HepG2 (cell line): ENCODE measurements around the gene NLRC3. TPM values are rescaled to one million over a fixed set of nuclear protein-coding genes. Genes with fewer than 3 reads are reported as not detected.

Source experiments
- ATAC-seq: fragments of 200-7000 bp; cut with Tn5 transposase; 3 replicates; pipeline ENCODE4 v1.9.1; 2020; ENCODE audit warnings: mild to moderate bottlenecking, moderate library complexity
- BruUV-seq: library from RNA; stranded (reverse); fragments of 400-500 nt; replicated peaks from 2 replicates; lab custom pipeline; 2021; lab: Mats Ljungman, UMichigan
- CTCF ChIA-PET: fragments of 300-600 bp; formaldehyde crosslinking; extraction: SDS; loops from one replicate; lab custom pipeline; 2021; ENCODE audit warnings: low total read pairs, inconsistent platforms, low intra/inter-chr PET ratio; lab: Yijun Ruan, JAX
- POLR2A ChIA-PET: fragments of 350-600 bp; sonication (Branson Sonifier 250); formaldehyde crosslinking; loops from one replicate; lab custom pipeline; 2020; ENCODE audit warnings: antibody characterized with exemption, inconsistent platforms; lab: Yijun Ruan, JAX
- DNase-seq: peaks from one replicate; pipeline ENCODE4 v3.0.0-alpha.2; 2015; ENCODE audit warnings: low spot score
- FAIRE-seq: peaks from 3 replicates; lab custom pipeline; 2011; peaks lifted over from hg19 to GRCh38; lab: Jason Lieb, UNC
- H2AFZ ChIP-seq: one replicate; pipeline ENCODE4 v1.6.1; 2011; ENCODE audit warnings: low read length, inconsistent platforms
- H3K27ac ChIP-seq: fragments of 300-600 bp; 3 replicates; pipeline ENCODE4 v1.8.0; 2011; ENCODE audit warnings: mixed run types, mild to moderate bottlenecking, mixed read lengths, low read length, inconsistent platforms; ENCODE audit not compliant: insufficient read depth; ENCODE audit errors: extremely low read length
- H3K27me3 ChIP-seq, 2 experiments: fragments of 200-600 bp in 1 of 2; 2 replicates in 1 of 2; 3 replicates in 1 of 2; pipeline versions ENCODE4 v1.6.0 to v1.8.0; 2011; ENCODE audit warnings: low read length in 2 of 2, mild to moderate bottlenecking in 2 of 2, moderate library complexity in 2 of 2, inconsistent platforms in 1 of 2; ENCODE audit not compliant: insufficient read depth in 2 of 2, control insufficient read depth in 1 of 2
- H3K36me3 ChIP-seq, 2 experiments: fragments of 200-600 bp in 1 of 2; replicated peaks in 1 of 2; 2 replicates in 1 of 2; 3 replicates in 1 of 2; pipeline versions ENCODE4 v1.5.1 to v1.8.0; 2011; ENCODE audit warnings: low read length in 2 of 2, inconsistent platforms in 1 of 2; ENCODE audit not compliant: insufficient read depth in 2 of 2, control insufficient read depth in 1 of 2
- H3K4me1 ChIP-seq: 2 replicates; pipeline ENCODE4 v1.5.1; 2012; ENCODE audit warnings: low read length, inconsistent platforms; ENCODE audit not compliant: insufficient read depth
- H3K4me2 ChIP-seq: 2 replicates; pipeline ENCODE4 v1.6.0; 2011; ENCODE audit warnings: low read depth, low read length, inconsistent platforms
- H3K4me3 ChIP-seq, 3 experiments: fragments of 200-600 bp in 1 of 3; sonication (generic), shearing (Covaris generic) in 1 of 3; replicated peaks in 1 of 3; 2 replicates each; pipeline ENCODE4 v1.5.1; 2011 to 2016; ENCODE audit warnings: low read length in 3 of 3, inconsistent platforms in 2 of 3, low read depth in 2 of 3, mild to moderate bottlenecking in 2 of 3, control low read depth in 1 of 3, mixed read lengths in 1 of 3; ENCODE audit not compliant: insufficient read depth in 1 of 3
- H3K79me2 ChIP-seq: one replicate; pipeline ENCODE4 v1.6.1; 2011; ENCODE audit warnings: low read length, inconsistent platforms; ENCODE audit not compliant: insufficient read depth
- H3K9ac ChIP-seq: 2 replicates; pipeline ENCODE4 v1.6.0; 2011; ENCODE audit warnings: mild to moderate bottlenecking, low read depth, low read length, inconsistent platforms; ENCODE audit not compliant: insufficient read depth
- H3K9me3 ChIP-seq: 2 replicates; pipeline ENCODE4 v1.5.1; 2012; ENCODE audit warnings: mild to moderate bottlenecking, low read length
- H4K20me1 ChIP-seq: 2 replicates; pipeline ENCODE4 v1.6.0; 2011; ENCODE audit warnings: inconsistent platforms, mild to moderate bottlenecking, low read length, moderate library complexity; ENCODE audit not compliant: insufficient read depth
- CENPX ChIP-seq: sonication (generic); formaldehyde crosslinking; IDR thresholded peaks from 2 replicates; pipeline ENCODE4 v1.9.0; 2021; ENCODE audit warnings: mild to moderate bottlenecking, missing genetic modification reagents, moderate library complexity
- ETS1 ChIP-seq: sonication (generic); formaldehyde crosslinking; IDR thresholded peaks from 2 replicates; pipeline ENCODE4 v1.4.0; 2020; ENCODE audit warnings: missing genetic modification reagents
- ETV6 ChIP-seq: sonication (generic); formaldehyde crosslinking; conservative IDR thresholded peaks from 2 replicates; pipeline ENCODE4 v1.4.0; 2020; ENCODE audit warnings: missing genetic modification reagents
- FOSL1 ChIP-seq: sonication (generic); formaldehyde crosslinking; IDR thresholded peaks from 2 replicates; pipeline ENCODE4 v1.9.0; 2021; ENCODE audit warnings: missing genetic modification reagents, borderline replicate concordance
- HMG20B ChIP-seq: conservative IDR thresholded peaks from 2 replicates; pipeline ENCODE4 v1.6.1; 2016; ENCODE audit warnings: missing genetic modification reagents, missing compliant biosample characterization
- HNRNPL ChIP-seq: fragments of 200-400 bp; formaldehyde crosslinking; IDR thresholded peaks from 2 replicates; pipeline ENCODE4 v1.6.1; 2017; ENCODE audit warnings: mild to moderate bottlenecking, low read depth, low read length
- KAT8 ChIP-seq: IDR thresholded peaks from 2 replicates; pipeline ENCODE4 v1.6.1; 2016; ENCODE audit warnings: missing genetic modification reagents, missing compliant biosample characterization
- SAFB2 ChIP-seq: sonication (generic); formaldehyde crosslinking; IDR thresholded peaks from 2 replicates; pipeline ENCODE4 v1.5.1; 2020; ENCODE audit warnings: missing genetic modification reagents, low read depth, mild to moderate bottlenecking, borderline replicate concordance
- TRAFD1 ChIP-seq: sonication (generic); formaldehyde crosslinking; IDR thresholded peaks from 2 replicates; pipeline ENCODE4 v1.5.1; 2020; ENCODE audit warnings: missing genetic modification reagents, mild to moderate bottlenecking, borderline replicate concordance
- ZBTB20 ChIP-seq: sonication (generic); formaldehyde crosslinking; IDR thresholded peaks from 2 replicates; pipeline ENCODE4 v1.8.1; 2023; ENCODE audit warnings: missing genetic modification reagents, low read depth, mild to moderate bottlenecking, borderline replicate concordance
- ZBTB7A ChIP-seq: sonication (generic); formaldehyde crosslinking; IDR thresholded peaks from 2 replicates; pipeline ENCODE4 v1.8.0; 2022; ENCODE audit warnings: mild to moderate bottlenecking, missing genetic modification reagents
- ZFP37 ChIP-seq: sonication (generic); formaldehyde crosslinking; IDR thresholded peaks from 2 replicates; pipeline ENCODE4 v1.4.0; 2020; ENCODE audit warnings: missing genetic modification reagents, borderline replicate concordance
- ZNF274 ChIP-seq: sonication (generic); formaldehyde crosslinking; IDR thresholded peaks from 2 replicates; pipeline ENCODE4 v1.5.1; 2020; ENCODE audit warnings: mild to moderate bottlenecking, missing genetic modification reagents
- ZNF33A ChIP-seq: sonication (generic); formaldehyde crosslinking; IDR thresholded peaks from 2 replicates; pipeline ENCODE4 v1.5.1; 2020; ENCODE audit warnings: missing genetic modification reagents, mild to moderate bottlenecking, moderate library complexity, borderline replicate concordance
- ZNF513 ChIP-seq: sonication (generic); formaldehyde crosslinking; conservative IDR thresholded peaks from 2 replicates; pipeline ENCODE4 v1.5.0; 2020; ENCODE audit warnings: missing genetic modification reagents
- ZNF572 ChIP-seq: sonication (generic); formaldehyde crosslinking; IDR thresholded peaks from 2 replicates; pipeline ENCODE4 v1.5.1; 2020; ENCODE audit warnings: mild to moderate bottlenecking, missing genetic modification reagents
- WGBS: methylation state at CpG from one replicate; pipeline ENCODE4 v1.1.6; 2017; ENCODE audit warnings: low lambda C conversion rate; 5-methylcytosine and 5-hydroxymethylcytosine counted together
- in situ Hi-C: cut with HindIII; loops from 2 replicates; pipeline ENCODE4 v1.10.0; 2017; ENCODE audit warnings: low pct_unique_long_range_greater_than_20kb; ENCODE audit not compliant: extremely low pct_ligation_motif_present
- intact Hi-C: fragments of 100-400 bp; cut with micrococcal nuclease; formaldehyde crosslinking; loops from one replicate; pipeline ENCODE4 v1.10.0; 2022; ENCODE audit not compliant: unreplicated experiment
- polyA plus RNA-seq, 8 experiments: library from polyadenylated mRNA; depleted of rRNA in 3 of 8; stranded (reverse) in 7 of 8; unstranded in 1 of 8; fragments of >200 nt; fragmentation: Illumina TruSeq in 4 of 8; extraction: Trizol in 4 of 8; gene quantifications; 2 replicates each; pipeline versions ENCODE4 v1.2.1 to v1.2.3, GENCODE V29; 2011 to 2016; ENCODE audit warnings: low read depth in 4 of 8, missing spikeins in 1 of 8, mixed read lengths in 1 of 8; ENCODE audit not compliant: insufficient read depth in 1 of 8
- total RNA-seq, 5 experiments: library from RNA; depleted of rRNA; stranded (reverse); fragments of >200 nt; fragmentation: Illumina TruSeq; extraction: Trizol; gene quantifications; 2 replicates each; pipeline ENCODE4 v1.2.3, GENCODE V29; 2016; ENCODE audit warnings: low read depth in 1 of 5
- TF ChIP-seq, protein P1 (sequence below): conservative IDR thresholded peaks from 2 replicates; pipeline ENCODE4 v1.6.1; 2018; ENCODE audit warnings: missing genetic modification reagents

NLRC3 gene
- total and polyA plus RNA-seq, 2 of the 13 experiments (the other 11 are each of a cell fraction or from before 2014, with no cell fraction given), result not detected

- TF ChIP-seq, protein P1, sequence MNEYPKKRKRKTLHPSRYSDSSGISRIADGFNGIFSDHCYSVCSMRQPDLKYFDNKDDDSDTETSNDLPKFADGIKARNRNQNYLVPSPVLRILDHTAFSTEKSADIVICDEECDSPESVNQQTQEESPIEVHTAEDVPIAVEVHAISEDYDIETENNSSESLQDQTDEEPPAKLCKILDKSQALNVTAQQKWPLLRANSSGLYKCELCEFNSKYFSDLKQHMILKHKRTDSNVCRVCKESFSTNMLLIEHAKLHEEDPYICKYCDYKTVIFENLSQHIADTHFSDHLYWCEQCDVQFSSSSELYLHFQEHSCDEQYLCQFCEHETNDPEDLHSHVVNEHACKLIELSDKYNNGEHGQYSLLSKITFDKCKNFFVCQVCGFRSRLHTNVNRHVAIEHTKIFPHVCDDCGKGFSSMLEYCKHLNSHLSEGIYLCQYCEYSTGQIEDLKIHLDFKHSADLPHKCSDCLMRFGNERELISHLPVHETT (CRISPR knock-in tag), result no peak
- no peak for TF ChIP-seq KAT8 (CRISPR knock-in tag)
Observed at GRCh38 chr16:3529175-3529574, 48.0 kb downstream of the NLRC3 start (continued).

- H4K20me1 ChIP-seq, result no peaks in the 10 kb centered on the region
- H3K9ac ChIP-seq, result no peak overlapping the region
- H3K27me3 ChIP-seq, result no peaks in the 10 kb centered on the region
- H3K4me2 ChIP-seq, result no peak overlapping the region
- intact Hi-C loops (no loop called here), in situ Hi-C loops (no loop called here)
- no peak overlapping the region for H3K4me3 ChIP-seq
- no peak overlapping the region for H3K27ac ChIP-seq
- peaks cover 4% of the 10 kb centered on the region for H3K4me1 ChIP-seq
- H3K79me2 ChIP-seq, result no peaks in the 10 kb centered on the region
- FAIRE-seq (no peak), DNase-seq (no peak), ATAC-seq (no peak)
- H3K36me3 ChIP-seq, result peaks cover 13 to 39% of the 10 kb centered on the region in 2 experiments
- ChIA-PET POLR2A (no interaction called here), CTCF (no interaction called here)
- no peak overlapping the region for H2AFZ ChIP-seq
- no TSS peak for BruUV-seq
- WGBS, result 85% methylated on average over 2 of the region's 2 CpGs
- no peaks in the 10 kb centered on the region for H3K9me3 ChIP-seq
- no peak for TF ChIP-seq ZNF274 (CRISPR knock-in tag)
- no peak for TF ChIP-seq CENPX (CRISPR knock-in tag)
- no peak for TF ChIP-seq SAFB2 (CRISPR knock-in tag)
- TF ChIP-seq ETV6, result no peak
- TF ChIP-seq HNRNPL, result no peak
- no peak for TF ChIP-seq TRAFD1 (CRISPR knock-in tag)
- no peak for TF ChIP-seq ETS1 (CRISPR knock-in tag)
- TF ChIP-seq ZNF572, result no peak
- no peak for TF ChIP-seq ZNF33A (CRISPR knock-in tag)
- no peak for TF ChIP-seq ZFP37 (CRISPR knock-in tag)
- no peak for TF ChIP-seq ZBTB7A (CRISPR knock-in tag)
- no peak for TF ChIP-seq ZNF513
- TF ChIP-seq ZBTB20, result no peak
- TF ChIP-seq HMG20B (CRISPR knock-in tag), result no peak
- TF ChIP-seq FOSL1 (CRISPR knock-in tag), result no peak
Observed at GRCh38 chr16:3528406-3528805, 48.8 kb downstream of the NLRC3 start.
